NCI-H2081 treated with DMSO at 0.1 percent for 48 hours (cell line): Measurements from ENCODE around the gene TMEM252.

Source experiments
- DNase-seq: peaks from one replicate; lab custom pipeline; 2025; lab: John Stamatoyannopoulos, UW

Gene TMEM252

DNA sequence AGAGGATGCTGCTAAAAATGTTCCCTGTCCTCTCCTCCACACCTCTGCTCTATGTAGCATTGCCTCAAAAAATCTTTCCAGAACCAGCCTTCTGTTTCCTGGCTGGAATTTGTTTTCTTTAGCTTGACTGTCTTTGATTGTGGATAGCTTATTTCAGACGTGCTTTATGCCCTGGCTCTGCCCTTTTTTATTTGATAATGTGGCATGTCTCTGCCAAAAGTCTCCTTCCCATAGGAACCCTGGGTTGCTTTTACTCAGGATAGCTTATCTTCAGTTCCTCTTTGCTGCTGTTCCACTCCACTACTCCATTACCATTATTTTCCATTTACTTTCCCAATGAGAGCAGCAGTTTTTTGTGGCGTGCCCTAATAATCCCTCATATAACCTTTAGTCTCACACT is 885 bp upstream of the TMEM252 start:
- DNase-seq = no peak

GRCh38 chr9:68538200-68538599 is 2.5 kb downstream of the TMEM252 start:
- no peak for DNase-seq

GRCh38 chr9:68537616-68537880 is 3.1 kb downstream of the TMEM252 start:
- no peak for DNase-seq

GRCh38 chr9:68536876-68537615 is 3.6 kb downstream of the TMEM252 start:
- no peak for DNase-seq

- no peak for DNase-seq
Observed at GRCh38 chr9:68533678-68534077, 7.0 kb downstream of the TMEM252 start.

- DNase-seq = no peak
Observed at GRCh38 chr9:68532131-68532530, 8.6 kb downstream of the TMEM252 start.

GRCh38 chr9:68530618-68531017 is 10.1 kb downstream of the TMEM252 start:
- no peak for DNase-seq

DNA sequence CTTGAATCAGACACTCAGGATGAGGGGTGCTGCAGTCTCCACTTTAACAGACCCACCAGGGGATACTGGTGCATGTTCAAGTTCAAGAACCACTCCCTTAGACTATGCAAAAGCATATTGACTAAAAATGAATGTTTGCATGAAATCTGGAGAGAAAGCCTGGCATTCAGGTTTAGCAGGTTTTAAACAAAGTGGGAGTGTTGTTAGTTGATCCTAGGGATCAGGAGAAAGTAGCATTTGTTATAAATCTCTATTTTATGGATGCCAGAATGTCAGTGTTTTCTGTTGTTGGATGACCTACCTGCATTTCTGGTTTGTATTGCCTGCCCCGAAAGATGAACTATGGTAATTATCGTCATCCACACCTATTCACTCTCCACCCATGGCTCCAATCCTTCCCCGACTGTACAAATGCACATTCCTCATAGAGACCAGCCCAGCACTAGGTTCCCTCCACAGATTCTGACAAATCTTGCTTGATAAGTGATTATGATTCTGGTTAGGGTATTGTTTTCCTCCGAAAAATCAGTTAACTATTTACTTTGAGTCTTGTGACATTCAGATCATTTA is 17.2 kb downstream of the TMEM252 start:
- no peak for DNase-seq

DNA sequence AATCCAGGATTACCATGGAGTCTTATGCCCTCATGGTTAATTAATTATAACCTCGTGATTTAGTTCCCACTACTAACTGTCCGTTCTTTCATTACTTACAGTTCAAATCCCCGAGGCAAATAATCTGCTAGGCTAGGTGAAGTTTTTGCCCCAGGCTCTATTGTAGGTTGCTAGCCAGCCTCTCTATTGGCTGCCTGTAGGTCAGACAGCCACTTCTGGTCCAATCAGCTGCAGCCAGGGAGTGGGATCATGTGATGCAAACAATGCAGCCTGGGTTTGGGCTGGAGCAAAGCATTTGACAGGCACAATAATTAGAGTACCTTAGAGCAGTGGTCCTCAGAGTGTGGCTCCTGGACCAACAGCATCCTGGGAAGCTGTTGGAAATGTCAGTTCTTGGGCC is 17.7 kb downstream of the TMEM252 start:
- DNase-seq = no peak

DNA sequence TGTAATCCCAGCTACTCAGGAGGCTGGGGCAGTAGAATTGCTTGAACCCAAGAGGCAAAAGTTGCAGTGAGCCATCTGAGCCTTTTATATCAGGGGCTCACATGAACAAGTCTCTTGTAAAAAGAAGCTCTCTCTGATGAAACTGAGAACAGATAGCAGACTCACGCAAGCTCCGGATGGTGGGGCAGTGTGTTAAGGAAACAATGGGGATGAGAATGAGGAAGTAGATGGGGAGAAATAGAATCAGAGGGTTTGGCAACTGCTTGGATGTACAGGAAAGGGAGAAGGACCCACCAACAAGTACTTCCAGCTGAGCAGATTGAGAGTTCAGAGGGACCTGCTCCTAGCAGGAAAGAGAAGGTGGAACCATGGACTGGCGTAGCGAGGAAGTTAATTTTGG is 18.6 kb downstream of the TMEM252 start:
- DNase-seq = no peak

DNA sequence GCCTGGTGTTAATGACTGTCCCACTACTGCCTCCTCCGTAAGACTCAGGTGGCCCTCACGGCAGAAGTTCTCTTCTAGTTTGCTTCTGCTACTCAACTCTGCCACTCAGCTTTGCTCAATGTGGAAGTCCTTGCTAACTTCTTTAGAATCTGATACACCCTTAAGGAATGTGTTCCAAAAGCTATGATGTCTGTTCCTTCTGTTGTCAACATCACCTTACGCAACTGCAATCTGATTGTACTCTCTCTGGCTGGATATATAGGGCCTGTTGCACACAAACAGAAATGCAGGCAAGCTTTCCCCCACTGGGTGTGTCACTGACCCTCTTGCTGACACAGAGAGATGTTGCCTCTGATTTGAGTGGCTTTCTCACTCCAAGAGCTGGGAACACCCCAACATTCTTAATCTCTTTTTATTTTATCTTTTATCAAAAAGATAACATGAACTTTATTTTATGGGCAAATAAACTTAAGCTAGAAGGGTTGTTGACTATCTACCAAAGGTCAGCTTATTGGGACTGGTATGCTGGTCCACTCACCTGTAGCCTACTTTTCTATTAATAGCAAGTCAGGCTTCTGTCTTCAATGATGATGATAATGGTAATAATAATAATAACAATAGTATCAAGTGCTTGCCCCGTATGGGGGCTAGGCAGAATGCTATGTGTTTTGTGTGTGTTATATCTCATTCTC is 25.2 kb downstream of the TMEM252 start:
- no peak for DNase-seq

DNA sequence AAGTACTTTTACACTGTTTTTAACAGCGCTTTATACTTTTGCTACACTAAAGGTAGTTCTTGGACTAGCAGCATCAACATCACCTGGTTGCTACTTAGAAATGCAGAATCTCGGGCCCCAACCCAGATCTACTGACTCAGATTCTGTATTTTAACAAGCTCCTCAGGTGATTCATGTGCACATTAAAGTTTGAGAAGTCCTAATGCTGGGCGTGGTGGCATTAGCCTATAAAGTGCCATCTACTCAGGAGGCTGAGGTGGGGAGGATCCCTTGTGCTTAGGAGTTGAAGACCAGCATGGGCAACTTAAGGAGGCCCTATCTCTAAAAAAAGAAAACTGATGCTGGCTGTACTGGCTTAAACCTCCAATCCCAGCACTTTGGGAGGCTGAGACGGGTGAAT is 26.7 kb downstream of the TMEM252 start:
- DNase-seq = no peak

GRCh38 chr9:68513385-68513784 is 27.3 kb downstream of the TMEM252 start:
- DNase-seq = no peak

- no peak for DNase-seq
Observed at GRCh38 chr9:68509689-68510088, 31.0 kb downstream of the TMEM252 start.

GRCh38 chr9:68508547-68508946 is 32.1 kb downstream of the TMEM252 start:
- DNase-seq = no peak

DNA sequence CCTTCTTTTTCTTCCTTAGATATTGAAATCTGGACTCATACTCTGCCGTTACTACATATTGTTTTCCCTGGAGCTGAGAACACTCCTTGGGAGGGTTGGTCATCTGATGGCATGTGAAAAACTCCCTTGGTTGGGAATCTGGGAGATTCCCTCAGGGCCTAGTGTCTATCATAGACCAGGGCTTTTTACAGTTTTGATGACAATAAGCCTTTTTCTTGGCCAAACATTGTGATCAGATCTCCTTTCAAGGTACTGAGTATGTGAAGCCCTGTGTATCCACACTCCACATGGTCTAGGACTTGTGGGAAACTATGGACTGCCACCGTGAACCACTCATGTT is 32.9 kb downstream of the TMEM252 start:
- no peak for DNase-seq

DNA sequence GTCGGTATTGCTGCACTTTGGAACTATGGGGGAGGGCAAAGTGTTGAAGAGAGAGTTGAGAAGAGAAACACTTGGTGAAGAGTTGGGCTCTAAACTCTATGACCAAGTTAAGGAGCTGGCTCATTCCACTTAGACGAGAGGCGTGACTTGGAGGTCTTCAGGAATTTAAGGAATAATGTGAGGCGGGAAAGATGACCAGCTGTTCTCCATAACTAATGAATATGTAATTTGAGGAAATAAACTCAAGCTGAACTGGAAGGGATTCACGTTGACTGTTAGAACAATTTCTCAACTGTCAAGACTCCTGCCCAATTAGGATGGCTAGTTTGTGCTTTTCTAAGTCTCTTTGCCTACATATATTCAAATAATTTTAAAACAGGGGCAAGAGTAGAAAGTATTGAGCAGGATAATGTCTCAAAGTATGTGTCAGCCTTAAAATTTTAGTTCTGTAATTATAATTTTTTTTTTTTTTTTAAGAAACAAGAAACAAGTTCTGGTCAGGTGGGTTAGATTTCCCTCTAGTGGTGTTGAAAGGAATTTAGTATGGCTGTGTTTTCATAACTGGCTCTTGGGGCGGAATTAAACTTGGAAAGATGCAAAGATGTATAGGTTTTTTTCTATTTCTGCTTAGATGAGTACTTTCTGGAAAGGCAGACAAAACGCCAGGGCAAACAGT is 33.4 kb downstream of the TMEM252 start:
- no peak for DNase-seq

DNA sequence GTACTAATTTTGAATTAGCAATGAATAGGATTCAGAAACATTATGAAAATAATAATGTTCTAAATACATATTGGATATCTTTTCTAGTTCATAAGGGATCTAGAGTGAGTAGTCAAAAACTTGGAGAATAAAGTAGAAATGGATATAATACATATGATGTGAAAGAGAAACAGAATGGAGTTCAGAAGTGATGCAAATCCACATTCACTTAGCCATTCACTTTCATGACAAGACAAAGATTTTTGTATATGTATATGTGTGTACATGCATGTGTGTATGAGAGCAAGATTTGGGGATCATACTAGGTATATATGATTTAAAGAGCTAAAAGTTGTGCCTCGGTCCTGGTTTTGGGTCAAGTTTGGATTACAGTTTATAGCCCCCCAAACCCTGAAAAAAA is 34.1 kb downstream of the TMEM252 start:
- DNase-seq = no peak

DNA sequence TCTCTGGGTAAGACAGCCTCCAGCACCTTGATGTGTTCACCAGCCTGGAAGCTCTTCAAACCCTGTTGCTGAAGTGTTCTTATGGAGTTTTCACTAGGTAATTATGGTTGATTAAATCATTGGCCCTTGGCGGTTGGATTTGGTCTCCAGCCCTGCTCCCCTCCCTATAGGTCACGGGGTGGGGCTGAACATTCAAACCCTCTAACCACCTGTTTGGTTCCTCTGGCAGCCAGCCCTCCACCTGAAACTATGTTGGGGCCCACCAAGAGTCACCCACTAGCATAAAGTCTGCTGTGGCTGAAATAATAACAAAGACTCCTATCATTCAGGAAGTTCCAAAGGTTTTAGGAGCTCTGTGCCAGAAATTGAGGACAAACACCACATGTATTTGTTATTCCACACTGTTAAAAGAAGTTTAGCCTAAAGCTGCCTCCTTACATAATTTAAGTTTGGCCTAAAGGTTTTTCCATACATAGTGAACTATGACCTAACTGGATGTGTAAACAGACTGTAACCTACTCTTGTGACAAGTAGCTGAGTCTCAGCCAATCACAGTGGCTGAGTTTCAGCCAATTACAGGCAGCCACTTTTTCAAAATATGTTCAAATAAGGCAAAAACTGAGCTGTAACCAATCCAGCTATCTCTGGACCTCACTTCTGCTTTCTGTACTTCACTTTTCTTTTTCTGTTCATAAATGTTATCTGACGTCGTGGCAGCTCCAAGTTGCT is 34.8 kb downstream of the TMEM252 start:
- DNase-seq = no peak

- no peak for DNase-seq
Observed at GRCh38 chr9:68502279-68502678, 38.4 kb downstream of the TMEM252 start.

DNA sequence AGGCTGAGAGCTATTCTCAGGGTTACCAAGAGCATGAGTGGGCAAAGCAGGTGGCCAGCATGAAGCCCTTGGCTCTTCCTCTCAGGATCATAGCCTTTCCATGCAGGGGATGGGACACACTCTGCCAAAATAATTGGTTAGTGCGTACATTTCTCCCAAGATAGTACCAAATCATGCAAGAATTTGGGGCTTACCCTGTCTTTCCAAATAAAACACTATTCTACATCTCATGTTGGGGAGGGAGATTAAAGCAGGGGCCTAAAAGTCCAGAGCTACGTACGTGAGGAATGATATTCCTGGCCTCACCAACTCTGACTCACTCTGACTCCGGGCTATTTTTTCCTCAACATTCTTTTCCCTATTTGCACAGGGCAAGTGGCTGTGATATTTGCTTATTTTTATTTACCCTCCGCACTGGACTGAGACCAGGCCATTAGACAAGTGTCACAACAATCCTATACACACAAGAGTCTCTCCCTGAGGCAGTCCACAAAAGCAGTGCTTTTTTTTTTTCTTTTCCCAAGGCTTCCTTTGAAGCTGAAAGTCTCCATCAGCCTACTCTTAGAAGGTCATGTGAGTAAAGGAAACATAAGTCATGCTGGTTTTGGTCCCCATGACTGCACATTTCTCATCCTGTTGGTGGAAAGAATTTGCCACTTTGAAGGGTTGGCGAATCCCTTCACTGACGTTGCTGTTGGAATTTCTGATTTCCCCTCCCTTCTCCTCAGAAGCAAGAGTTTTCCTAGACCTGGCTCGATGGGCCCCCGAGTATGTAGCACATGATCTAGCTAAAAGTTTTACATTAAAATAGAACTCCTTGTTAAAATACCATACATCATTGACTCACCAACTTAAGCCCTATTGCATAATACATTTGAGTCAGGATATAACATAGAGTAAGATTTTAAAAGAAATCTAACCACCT is 40.0 kb downstream of the TMEM252 start:
- no peak for DNase-seq

DNA sequence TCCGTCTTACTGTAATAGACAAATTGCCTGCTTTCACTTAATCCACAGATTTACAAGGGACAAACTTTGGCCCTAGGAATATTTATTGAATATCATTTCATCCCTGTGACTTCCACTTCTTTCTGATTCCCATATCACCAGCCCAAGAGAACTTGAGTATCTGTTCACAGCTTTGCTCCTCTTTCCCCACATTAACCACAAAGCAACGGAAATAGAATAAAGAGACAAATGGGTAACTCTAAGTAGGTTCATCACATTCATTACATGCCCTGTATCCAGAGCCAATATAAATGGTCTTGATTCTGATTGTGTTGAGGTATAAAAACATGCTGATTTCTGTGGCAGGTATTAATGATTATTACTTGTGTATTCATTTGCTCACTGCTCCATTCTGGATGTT is 41.9 kb downstream of the TMEM252 start:
- no peak for DNase-seq
